ENCODE measurements around the gene WDR41. TPM values are rescaled to one million over a fixed set of nuclear protein-coding genes. Genes with fewer than 3 reads are reported as not detected.

The WDR41 gene
- total and polyA plus RNA-seq, 2 experiments from 2014 or later, result 96.9 to 173 TPM

DNA sequence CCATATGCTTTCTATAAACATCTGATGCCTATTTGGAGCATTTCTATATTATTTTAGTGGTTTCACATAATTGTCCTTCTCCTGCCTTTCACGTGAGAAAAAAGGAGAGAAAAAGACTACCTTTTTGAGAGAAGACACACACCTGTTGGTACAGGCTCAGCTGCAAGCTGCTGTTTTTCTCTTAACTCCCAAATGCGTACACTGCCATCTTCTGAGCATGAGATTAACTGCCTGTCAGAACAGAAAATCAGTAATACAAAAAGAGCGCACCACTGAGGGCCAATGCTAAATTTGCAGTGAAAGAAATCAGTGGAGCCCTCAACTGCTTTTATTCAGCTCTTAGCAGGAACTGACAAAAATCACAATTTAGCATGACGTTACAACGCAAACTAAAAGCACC, 54.9 kb downstream of the WDR41 start:
- no peak overlapping the region for H2AFZ ChIP-seq
- peaks cover 3% of the 10 kb centered on the region; the same call in 1 of the 2 replicates for H4K20me1 ChIP-seq (ENCODE audit: insufficient read depth)
- H3K27ac ChIP-seq, result no peak overlapping the region
- H3F3A ChIP-seq (ENCODE audit: insufficient read depth), result peaks cover 16% of the 10 kb centered on the region
- H3K4me2 ChIP-seq (ENCODE audit: unreplicated experiment), result no peak overlapping the region
- H3K9me3 ChIP-seq (ENCODE audit: low read depth), result no peaks in the 10 kb centered on the region
- in situ Hi-C loops (cut with MboI), result no loop called here
- TF ChIP-seq EZH2phosphoT487 (IDR thresholded peaks at IDR 0.05; ENCODE audit: insufficient read depth, low read depth) (no peak), EZH2 (IDR thresholded peaks at IDR 0.05; ENCODE audit: insufficient read depth, poor library complexity, severe bottlenecking) (no peak)
- H3K4me3 ChIP-seq, result no peak overlapping the region
- DNase-seq, result no peak
- peaks cover under 1% of the 10 kb centered on the region; the same call in 1 of the 2 replicates for H3K4me1 ChIP-seq (ENCODE audit: insufficient read depth)
- no peaks in the 10 kb centered on the region for H3K27me3 ChIP-seq (replicated peaks; ENCODE audit: insufficient read depth)
- 80 to 83% methylated on average over 5 of the region's 5 CpGs for WGBS, 2 experiments (ENCODE audit: low coverage in 1 of 2, low lambda C conversion rate in 2 of 2, missing lambda C conversion rate in 2 of 2)
- no peak overlapping the region for H3K9ac ChIP-seq
- H3K79me2 ChIP-seq (ENCODE audit: insufficient read depth), result no peaks in the 10 kb centered on the region
- no peaks in the 10 kb centered on the region for H3K9me2 ChIP-seq (ENCODE audit: insufficient read depth)
- H3K36me3 ChIP-seq (ENCODE audit: low read depth), result peaks cover 40% of the 10 kb centered on the region

DNA sequence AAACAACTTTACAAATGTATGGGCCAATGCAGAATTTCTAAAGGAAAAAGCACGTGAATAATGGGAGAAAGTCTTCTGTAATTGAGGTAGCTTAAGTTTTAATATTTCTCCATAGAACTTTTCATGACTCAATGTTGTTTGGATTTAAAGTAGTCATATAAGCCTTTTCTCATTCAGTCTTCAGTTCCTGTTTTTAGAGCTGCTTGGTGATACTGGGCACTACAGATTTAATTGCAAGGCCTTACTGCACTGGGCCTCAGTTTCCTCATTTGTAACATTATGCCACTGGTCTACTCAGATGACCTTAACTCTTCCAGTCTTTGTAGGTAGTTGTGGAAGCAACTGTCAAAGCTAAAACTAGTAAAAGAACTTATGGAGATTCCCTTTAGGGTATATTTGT, 60.4 kb downstream of the WDR41 start:
- Histone ChIP-seq H3K9me2 (ENCODE audit: insufficient read depth) (no peaks in the 10 kb centered on the region), H3K9me3 (ENCODE audit: low read depth) (no peaks in the 10 kb centered on the region), H4K20me1 (ENCODE audit: insufficient read depth) (no peaks in the 10 kb centered on the region), H3K27me3 (replicated peaks; ENCODE audit: insufficient read depth) (no peaks in the 10 kb centered on the region), H3K79me2 (ENCODE audit: insufficient read depth) (no peaks in the 10 kb centered on the region), H3K27ac (peak overlapping the region; percentile 76), H2AFZ (no peak overlapping the region), H3K4me2 (ENCODE audit: unreplicated experiment) (peak overlapping the region; percentile 39), H3K9ac (no peak overlapping the region), H3K4me3 (no peak overlapping the region), H3F3A (ENCODE audit: insufficient read depth) (peaks cover 68% of the 10 kb centered on the region), H3K4me1 (ENCODE audit: insufficient read depth) (peaks cover 51% of the 10 kb centered on the region), H3K36me3 (ENCODE audit: low read depth) (peaks cover 29% of the 10 kb centered on the region)
- in situ Hi-C loops (cut with MboI), result no loop called here
- TF ChIP-seq EZH2 (IDR thresholded peaks at IDR 0.05; ENCODE audit: insufficient read depth, poor library complexity, severe bottlenecking) (no peak), EZH2phosphoT487 (IDR thresholded peaks at IDR 0.05; ENCODE audit: insufficient read depth, low read depth) (no peak)
- DNase-seq, result no peak
- 98 to 100% methylated on average over 1 of the region's 1 CpG for WGBS, 2 experiments (ENCODE audit: low coverage in 1 of 2, low lambda C conversion rate in 2 of 2, missing lambda C conversion rate in 2 of 2)

DNA sequence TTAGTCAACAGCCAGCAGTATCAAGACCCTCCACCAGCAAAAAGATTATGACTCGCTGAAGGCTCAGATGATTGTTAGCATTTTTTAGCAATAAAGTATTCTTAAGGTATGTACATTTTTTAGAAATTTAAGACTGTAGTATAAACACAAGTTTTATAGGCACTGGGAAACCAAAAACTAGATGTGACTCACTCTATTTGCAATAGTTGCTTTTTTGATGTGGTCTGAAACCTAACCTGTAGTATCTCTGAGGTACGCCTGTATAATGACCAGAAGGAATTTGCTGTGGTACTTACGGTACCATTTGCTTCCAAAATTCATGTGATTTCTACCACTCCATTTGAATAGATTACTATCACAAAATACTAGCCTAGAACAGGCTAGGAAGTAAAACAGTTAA, 60.8 kb downstream of the WDR41 start:
- no peaks in the 10 kb centered on the region for H4K20me1 ChIP-seq (ENCODE audit: insufficient read depth)
- no peaks in the 10 kb centered on the region for H3K9me2 ChIP-seq (ENCODE audit: insufficient read depth)
- 0 out of 2 replicates have a peak overlapping the region, but pooled peaks have one; percentile 13 for H3K9ac ChIP-seq
- in situ Hi-C loops (cut with MboI), result no loop called here
- no peak overlapping the region for H2AFZ ChIP-seq
- H3K4me1 ChIP-seq (ENCODE audit: insufficient read depth), result peaks cover 55% of the 10 kb centered on the region
- no peaks in the 10 kb centered on the region for H3K27me3 ChIP-seq (replicated peaks; ENCODE audit: insufficient read depth)
- 30% methylated on average over 3 of the region's 3 CpGs for WGBS, 2 experiments (ENCODE audit: low coverage in 1 of 2, low lambda C conversion rate in 2 of 2, missing lambda C conversion rate in 2 of 2)
- H3K27ac ChIP-seq, result peak overlapping the region; percentile 76
- TF ChIP-seq EZH2phosphoT487 (IDR thresholded peaks at IDR 0.05; ENCODE audit: insufficient read depth, low read depth) (no peak), EZH2 (IDR thresholded peaks at IDR 0.05; ENCODE audit: insufficient read depth, poor library complexity, severe bottlenecking) (no peak)
- DNase-seq, result peak; percentile 48
- H3K4me3 ChIP-seq, result no peak overlapping the region
- H3K79me2 ChIP-seq (ENCODE audit: insufficient read depth), result no peaks in the 10 kb centered on the region
- H3K4me2 ChIP-seq (ENCODE audit: unreplicated experiment), result peak overlapping the region; percentile 39
- H3F3A ChIP-seq (ENCODE audit: insufficient read depth), result peaks cover 72% of the 10 kb centered on the region
- H3K9me3 ChIP-seq (ENCODE audit: low read depth), result no peaks in the 10 kb centered on the region
- peaks cover 26% of the 10 kb centered on the region for H3K36me3 ChIP-seq (ENCODE audit: low read depth)

DNA sequence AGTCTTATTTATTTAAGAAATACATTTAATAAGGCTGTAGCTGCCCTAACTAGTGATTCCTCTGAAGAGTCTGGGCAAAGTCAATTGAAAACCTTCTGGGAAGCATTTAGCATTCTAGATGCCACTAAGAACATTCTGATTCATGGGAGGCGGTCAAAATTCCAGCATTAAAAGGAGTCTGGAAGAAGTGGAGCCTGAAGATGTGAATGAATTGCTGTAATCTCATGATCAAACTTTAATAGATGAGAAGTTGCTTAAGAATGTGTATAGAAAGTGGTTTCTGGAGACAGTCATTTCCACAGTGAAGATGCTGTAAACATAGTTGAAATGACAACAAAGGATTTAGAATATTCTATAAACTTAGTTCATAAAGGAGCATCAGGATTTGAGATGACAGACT, 61.4 kb downstream of the WDR41 start:
- H2AFZ ChIP-seq, result no peak overlapping the region
- 49 to 55% methylated on average over 1 of the region's 1 CpG for WGBS, 2 experiments (ENCODE audit: low coverage in 1 of 2, low lambda C conversion rate in 2 of 2, missing lambda C conversion rate in 2 of 2)
- H4K20me1 ChIP-seq (ENCODE audit: insufficient read depth), result no peaks in the 10 kb centered on the region
- peak; percentile 82 for DNase-seq
- no peak for TF ChIP-seq EZH2 (IDR thresholded peaks at IDR 0.05; ENCODE audit: insufficient read depth, poor library complexity, severe bottlenecking)
- TF ChIP-seq EZH2phosphoT487 (IDR thresholded peaks at IDR 0.05; ENCODE audit: insufficient read depth, low read depth), result no peak
- 0 out of 2 replicates have a peak overlapping the region, but pooled peaks have one; percentile 13 for H3K9ac ChIP-seq
- no peak overlapping the region for H3K4me3 ChIP-seq
- peaks cover 75% of the 10 kb centered on the region for H3F3A ChIP-seq (ENCODE audit: insufficient read depth)
- peak overlapping the region; percentile 39 for H3K4me2 ChIP-seq (ENCODE audit: unreplicated experiment)
- peaks cover 60% of the 10 kb centered on the region for H3K4me1 ChIP-seq (ENCODE audit: insufficient read depth)
- H3K36me3 ChIP-seq (ENCODE audit: low read depth), result peaks cover 26% of the 10 kb centered on the region
- H3K27me3 ChIP-seq (replicated peaks; ENCODE audit: insufficient read depth), result no peaks in the 10 kb centered on the region
- no peaks in the 10 kb centered on the region for H3K79me2 ChIP-seq (ENCODE audit: insufficient read depth)
- H3K27ac ChIP-seq, result peak overlapping the region; percentile 76
- in situ Hi-C loops (cut with MboI), result no loop called here
- H3K9me3 ChIP-seq (ENCODE audit: low read depth), result no peaks in the 10 kb centered on the region
- H3K9me2 ChIP-seq (ENCODE audit: insufficient read depth), result no peaks in the 10 kb centered on the region
